H9 (cell line): ENCODE measurements around the gene ENOX1. TPM values are rescaled to one million over a fixed set of nuclear protein-coding genes. Genes with fewer than 3 reads are reported as not detected.

Experiments used
- DNase-seq: peaks from one replicate; pipeline ENCODE4 v3.0.0-alpha.2; 2017
- H2AFZ ChIP-seq: one replicate; pipeline ENCODE4 v1.6.1; 2013; ENCODE audit warnings: mild to moderate bottlenecking, low read length, control low read depth, moderate library complexity
- H2AK5ac ChIP-seq: 2 replicates; pipeline ENCODE4 v1.6.1; 2013; ENCODE audit warnings: low read length, control low read depth, mixed read lengths; ENCODE audit not compliant: insufficient read length
- H2BK120ac ChIP-seq: one replicate; pipeline ENCODE4 v1.6.1; 2013; ENCODE audit warnings: low read depth, mild to moderate bottlenecking, low read length, control low read depth, inconsistent platforms; ENCODE audit not compliant: poor library complexity, severe bottlenecking
- H2BK12ac ChIP-seq: 2 replicates; pipeline ENCODE4 v1.6.1; 2013; ENCODE audit warnings: low read length, control low read depth, mixed read lengths, low read depth; ENCODE audit not compliant: insufficient read length
- H2BK15ac ChIP-seq: 2 replicates; pipeline ENCODE4 v1.6.1; 2013; ENCODE audit warnings: low read depth, low read length, control low read depth
- H2BK20ac ChIP-seq: one replicate; pipeline ENCODE4 v1.6.1; 2013; ENCODE audit warnings: low read depth, mild to moderate bottlenecking, low read length, control low read depth, inconsistent platforms; ENCODE audit not compliant: poor library complexity, severe bottlenecking
- H2BK5ac ChIP-seq: 2 replicates; pipeline ENCODE4 v1.6.1; 2013; ENCODE audit warnings: low read length, control low read depth, mixed read lengths; ENCODE audit not compliant: insufficient read length
- H3K14ac ChIP-seq: 2 replicates; pipeline ENCODE4 v1.6.1; 2013; ENCODE audit warnings: low read length, control low read depth; ENCODE audit not compliant: insufficient read depth
- H3K18ac ChIP-seq: 2 replicates; pipeline ENCODE4 v1.6.1; 2013; ENCODE audit warnings: low read depth, mild to moderate bottlenecking, mixed read lengths, low read length, control low read depth; ENCODE audit not compliant: insufficient read length
- H3K23ac ChIP-seq: 2 replicates; pipeline ENCODE4 v1.6.1; 2013; ENCODE audit warnings: low read length, control low read depth, mixed read lengths, low read depth; ENCODE audit not compliant: insufficient read length
- H3K23me2 ChIP-seq: 2 replicates; pipeline ENCODE4 v1.6.1; 2013; ENCODE audit warnings: low read depth, mild to moderate bottlenecking, mixed read lengths, low read length, control low read depth; ENCODE audit not compliant: insufficient read length, poor library complexity, severe bottlenecking
- H3K27ac ChIP-seq: 2 replicates; pipeline ENCODE4 v1.5.1; 2013; ENCODE audit warnings: low read length, control low read depth, mixed read lengths, low read depth; ENCODE audit not compliant: insufficient read length
- H3K27me3 ChIP-seq: 2 replicates; pipeline ENCODE4 v1.6.1; 2013; ENCODE audit warnings: low read length, control low read depth, inconsistent platforms; ENCODE audit not compliant: insufficient read depth
- H3K4ac ChIP-seq: 2 replicates; pipeline ENCODE4 v1.6.1; 2013; ENCODE audit warnings: low read depth, mild to moderate bottlenecking, control low read depth, inconsistent platforms, low read length, moderate library complexity
- H3K4me1 ChIP-seq: 2 replicates; pipeline ENCODE4 v1.6.1; 2013; ENCODE audit warnings: low read length, control low read depth, inconsistent platforms; ENCODE audit not compliant: insufficient read depth
- H3K4me2 ChIP-seq: 2 replicates; pipeline ENCODE4 v1.6.1; 2013; ENCODE audit warnings: low read length, control low read depth, mixed read lengths; ENCODE audit not compliant: insufficient read length, insufficient read depth
- H3K56ac ChIP-seq: 2 replicates; pipeline ENCODE4 v1.6.1; 2013; ENCODE audit warnings: low read depth, mild to moderate bottlenecking, mixed read lengths, low read length, control low read depth; ENCODE audit not compliant: insufficient read length
- H3K79me1 ChIP-seq: 2 replicates; pipeline ENCODE4 v1.6.1; 2013; ENCODE audit warnings: low read depth, mild to moderate bottlenecking, moderate library complexity, low read length, control low read depth, inconsistent platforms; ENCODE audit not compliant: insufficient read depth, poor library complexity, severe bottlenecking
- H3K79me2 ChIP-seq: 2 replicates; pipeline ENCODE4 v1.6.1; 2013; ENCODE audit warnings: low read length, control low read depth, inconsistent platforms; ENCODE audit not compliant: insufficient read depth
- H3K9ac ChIP-seq: 2 replicates; pipeline ENCODE4 v1.6.1; 2013; ENCODE audit warnings: low read length, control low read depth, mixed read lengths; ENCODE audit not compliant: insufficient read length; ENCODE audit errors: extremely low read depth
- H3K9me3 ChIP-seq: one replicate; pipeline ENCODE4 v1.6.1; 2013; ENCODE audit warnings: low read depth, low read length, inconsistent platforms; ENCODE audit not compliant: control insufficient read depth
- H3T11ph ChIP-seq: one replicate; pipeline ENCODE4 v1.6.1; 2013; ENCODE audit warnings: mild to moderate bottlenecking, low read length, control low read depth, inconsistent platforms
- H4K20me1 ChIP-seq: one replicate; pipeline ENCODE4 v1.6.1; 2013; ENCODE audit not compliant: control insufficient read depth, insufficient read length, insufficient read depth
- H4K5ac ChIP-seq: 2 replicates; pipeline ENCODE4 v1.6.1; 2013; ENCODE audit warnings: low read depth, mild to moderate bottlenecking, mixed read lengths, low read length, control low read depth; ENCODE audit not compliant: insufficient read length
- H4K8ac ChIP-seq: replicated peaks from 2 replicates; pipeline ENCODE4 v1.6.1; 2013; ENCODE audit warnings: low read length, control low read depth, mixed read lengths, low read depth; ENCODE audit not compliant: insufficient read length
- H4K91ac ChIP-seq: 2 replicates; pipeline ENCODE4 v1.6.1; 2013; ENCODE audit warnings: low read depth, mild to moderate bottlenecking, moderate library complexity, mixed read lengths, low read length, control low read depth; ENCODE audit not compliant: insufficient read length
- H3K27ac Mint-ChIP-seq, 3 experiments: 2 replicates in 2 of 3; 3 replicates in 1 of 3; pipeline ENCODE4 v1.8.0; 2020 to 2021; ENCODE audit warnings: mixed read lengths in 3 of 3, mild to moderate bottlenecking in 1 of 3, moderate library complexity in 1 of 3
- H3K27me3 Mint-ChIP-seq: 2 replicates; pipeline ENCODE4 v1.8.0; 2021; ENCODE audit warnings: low read depth, mild to moderate bottlenecking, moderate library complexity, mixed read lengths
- H3K36me3 Mint-ChIP-seq, 3 experiments: 2 replicates in 2 of 3; 3 replicates in 1 of 3; pipeline ENCODE4 v1.8.0; 2020 to 2021; ENCODE audit warnings: low read depth in 3 of 3, mixed read lengths in 3 of 3; ENCODE audit not compliant: insufficient read depth in 1 of 3
- H3K4me1 Mint-ChIP-seq, 2 experiments: 2 replicates each; pipeline ENCODE4 v1.8.0; 2020; ENCODE audit warnings: mixed read lengths in 2 of 2
- H3K4me3 Mint-ChIP-seq, 2 experiments: 2 replicates in 1 of 2; 3 replicates in 1 of 2; pipeline ENCODE4 v1.8.0; 2020 to 2021; ENCODE audit warnings: mild to moderate bottlenecking in 2 of 2, mixed read lengths in 2 of 2, moderate library complexity in 1 of 2
- H3K9me3 Mint-ChIP-seq, 2 experiments: 2 replicates in 1 of 2; 3 replicates in 1 of 2; pipeline ENCODE4 v1.8.0; 2020; ENCODE audit warnings: mild to moderate bottlenecking in 2 of 2, mixed read lengths in 2 of 2, moderate library complexity in 1 of 2
- WGBS: extraction: QIAGEN DNeasy Blood & Tissue Kit; methylation state at CpG from one replicate; pipeline ENCODE4 v1.1.7; 2013; ENCODE audit warnings: missing lambda C conversion rate, low lambda C conversion rate, mixed read lengths; ENCODE audit not compliant: insufficient read length; ENCODE audit errors: extremely low coverage; 5-methylcytosine and 5-hydroxymethylcytosine counted together
- total RNA-seq: library from RNA; stranded (reverse); gene quantifications from 2 replicates; pipeline ENCODE4 v1.2.1, GENCODE V29; 2021
- TF ChIP-seq, protein P1 (sequence below): fragments of 200-600 bp; sonication (generic); conservative IDR thresholded peaks from 3 replicates; pipeline ENCODE4 v1.8.0; 2021; ENCODE audit warnings: antibody characterized with exemption, mild to moderate bottlenecking

The ENOX1 gene
- total RNA-seq, 1 experiment from 2014 or later: 0.24 TPM

DNA sequence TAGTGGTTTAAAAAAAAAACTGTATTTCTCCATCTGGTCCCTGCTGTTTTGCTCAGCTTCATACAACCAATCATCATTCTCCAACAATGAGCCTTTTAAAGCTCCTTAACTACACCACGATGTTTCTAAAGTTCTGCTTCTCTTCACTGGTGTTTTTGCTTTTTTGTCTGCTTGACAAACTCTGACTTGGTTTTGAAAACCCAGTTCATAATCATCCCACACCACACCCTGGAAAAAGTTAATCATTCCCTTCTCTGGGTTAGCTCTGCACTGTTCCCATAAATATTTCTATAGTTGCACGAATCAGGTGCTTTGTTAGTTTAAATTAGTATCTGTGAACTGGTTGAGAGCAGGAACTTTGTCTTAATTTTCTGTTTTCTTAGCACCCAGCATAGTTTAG, 217.1 kb downstream of the ENOX1 start:
- no CpG with 5 or more reads among the region's 2 CpGs for WGBS
- Histone ChIP-seq H3K9ac (no peak overlapping the region), H3T11ph (no peak overlapping the region), H3K27me3 (no peaks in the 10 kb centered on the region), H2BK20ac (no peak overlapping the region), H3K18ac (no peak overlapping the region), H2AK5ac (no peak overlapping the region), H4K91ac (no peak overlapping the region), H3K23ac (no peak overlapping the region), H3K14ac (no peak overlapping the region), H2BK120ac (no peak overlapping the region), H4K20me1 (no peaks in the 10 kb centered on the region), H4K5ac (no peak overlapping the region), H3K23me2 (no peaks in the 10 kb centered on the region), H3K9me3 (no peaks in the 10 kb centered on the region), H3K79me2 (no peaks in the 10 kb centered on the region), H3K79me1 (no peaks in the 10 kb centered on the region), H3K4me2 (no peak overlapping the region), H3K4me1 (peaks cover 9% of the 10 kb centered on the region; the same call in 1 of the 2 replicates), H3K4ac (no peak overlapping the region), H3K56ac (no peak overlapping the region), H4K8ac (no peak overlapping the region), H2BK12ac (no peak overlapping the region), H3K27ac (no peak overlapping the region), H2BK15ac (no peak overlapping the region), H2BK5ac (no peak overlapping the region), H2AFZ (no peak overlapping the region)
- TF ChIP-seq, protein P1, sequence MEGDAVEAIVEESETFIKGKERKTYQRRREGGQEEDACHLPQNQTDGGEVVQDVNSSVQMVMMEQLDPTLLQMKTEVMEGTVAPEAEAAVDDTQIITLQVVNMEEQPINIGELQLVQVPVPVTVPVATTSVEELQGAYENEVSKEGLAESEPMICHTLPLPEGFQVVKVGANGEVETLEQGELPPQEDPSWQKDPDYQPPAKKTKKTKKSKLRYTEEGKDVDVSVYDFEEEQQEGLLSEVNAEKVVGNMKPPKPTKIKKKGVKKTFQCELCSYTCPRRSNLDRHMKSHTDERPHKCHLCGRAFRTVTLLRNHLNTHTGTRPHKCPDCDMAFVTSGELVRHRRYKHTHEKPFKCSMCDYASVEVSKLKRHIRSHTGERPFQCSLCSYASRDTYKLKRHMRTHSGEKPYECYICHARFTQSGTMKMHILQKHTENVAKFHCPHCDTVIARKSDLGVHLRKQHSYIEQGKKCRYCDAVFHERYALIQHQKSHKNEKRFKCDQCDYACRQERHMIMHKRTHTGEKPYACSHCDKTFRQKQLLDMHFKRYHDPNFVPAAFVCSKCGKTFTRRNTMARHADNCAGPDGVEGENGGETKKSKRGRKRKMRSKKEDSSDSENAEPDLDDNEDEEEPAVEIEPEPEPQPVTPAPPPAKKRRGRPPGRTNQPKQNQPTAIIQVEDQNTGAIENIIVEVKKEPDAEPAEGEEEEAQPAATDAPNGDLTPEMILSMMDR: no peak
- DNase-seq: no peak
- Mint-ChIP-seq H3K27ac (no peak overlapping the region), H3K4me3 (no peak overlapping the region), H3K9me3 (no peaks in the 10 kb centered on the region), H3K27me3 (no peaks in the 10 kb centered on the region), H3K4me1 (peaks cover 16 to 20% of the 10 kb centered on the region in 2 experiments), H3K36me3 (no peaks in the 10 kb centered on the region)
